ENCODE data around the gene PACRGL.

DNA sequence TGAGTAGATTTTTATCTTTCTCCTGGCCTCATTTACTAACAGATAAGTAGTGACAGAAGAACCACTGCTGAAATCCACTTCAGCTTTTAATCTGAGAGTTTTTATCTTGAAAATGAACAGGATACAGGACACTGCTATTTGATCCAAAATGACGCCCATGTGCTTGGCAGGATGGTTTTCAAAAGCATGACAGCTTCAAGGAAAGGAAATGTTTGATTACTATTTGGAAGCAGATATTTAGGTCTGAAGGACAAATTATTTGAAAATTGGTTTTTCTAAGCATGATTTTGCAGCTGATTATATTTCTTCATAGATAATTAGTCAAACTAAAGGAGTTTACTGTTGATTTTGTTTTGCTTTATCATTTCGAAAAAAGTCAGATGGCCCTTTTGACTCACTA, 11.1 kb downstream of the PACRGL start:
- TF ChIP-seq CTCF (IDR thresholded peaks at IDR 0.05; ENCODE audit: low read length): no peak
- TF ChIP-seq EZH2phosphoT487 (IDR thresholded peaks at IDR 0.05; ENCODE audit: low read length): no peak
- no peak for TF ChIP-seq EZH2 (optimal IDR thresholded peaks at IDR 0.05; ENCODE audit: low read depth, low read length)
